Gastrocnemius medialis (tissue), 4 donors: Measurements from ENCODE around the gene TEX13C. TPM values are rescaled to one million over a fixed set of nuclear protein-coding genes. Genes with fewer than 3 reads are reported as not detected.

ENCODE experiments used
- ATAC-seq, 2 donors: fragments of 150-250 bp; one replicate each; pipeline ENCODE4 v1.9.1; 2016
- DNase-seq, 2 donors: peaks; one replicate each; pipeline ENCODE4 v3.0.0-alpha.2; 2019
- H3K27ac ChIP-seq, 4 donors: fragments of 200-600 bp; sonication (generic); 1 replicate in 1 of 4; 2 replicates in 3 of 4; pipeline ENCODE4 v1.5.1; 2016 to 2018; ENCODE audit warnings: mild to moderate bottlenecking in 2 of 4, moderate library complexity in 1 of 4
- H3K27me3 ChIP-seq, 3 donors: fragments of 200-600 bp; sonication (generic) in 2 of 3; 1 replicate in 1 of 3; 2 replicates in 2 of 3; pipeline versions ENCODE4 v1.5.1 to v1.6.0; 2016 to 2019; ENCODE audit warnings: mild to moderate bottlenecking in 1 of 3, moderate library complexity in 1 of 3
- H3K36me3 ChIP-seq, 2 donors: fragments of 200-600 bp; sonication (generic) in 1 of 2; one replicate each; pipeline ENCODE4 v1.5.1; 2017 to 2018
- H3K4me1 ChIP-seq, 2 donors: fragments of 200-600 bp; sonication (generic) in 1 of 2; one replicate each; pipeline ENCODE4 v1.5.1; 2016 to 2017; ENCODE audit warnings: mild to moderate bottlenecking in 2 of 2
- H3K4me3 ChIP-seq, 4 donors: fragments of 200-600 bp; sonication (generic) in 3 of 4; 1 replicate in 1 of 4; 2 replicates in 3 of 4; pipeline ENCODE4 v1.5.1; 2016 to 2019; ENCODE audit warnings: mild to moderate bottlenecking in 2 of 4
- H3K9me3 ChIP-seq, 3 donors: fragments of 200-600 bp; sonication (generic) in 2 of 3; 1 replicate in 1 of 3; 2 replicates in 2 of 3; pipeline ENCODE4 v1.5.1; 2016 to 2019
- POLR2A ChIP-seq, 2 donors: fragments of 450-650 bp; IDR thresholded peaks; one replicate each; pipeline ENCODE4 v1.6.1; 2017; ENCODE audit warnings: antibody characterized with exemption in 2 of 2, mild to moderate bottlenecking in 2 of 2, moderate library complexity in 2 of 2
- in situ Hi-C, 4 donors: fragments of 200-750 bp; cut with MboI; loops; one replicate each; pipeline versions ENCODE4 v1.15.0 to v1.8.0; 2017; ENCODE audit warnings: low sequenced_read_pairs in 4 of 4
- intact Hi-C: fragments of 100-400 bp; cut with DNase I; formaldehyde crosslinking; loops from one replicate; pipeline ENCODE4 v1.15.1; 2023; ENCODE audit warnings: low total_unique reads
- total RNA-seq, 4 donors: library from RNA; depleted of rRNA; stranded (reverse); fragments of >200 nt; gene quantifications; one replicate each; pipeline versions ENCODE4 v1.1.0 to v1.2.3, GENCODE V29; 2016
- TF ChIP-seq, protein P1 (sequence below), 5 experiments: fragments of 450-650 bp in 3 of 5; fragments of 200-600 bp in 2 of 5; sonication (generic) in 2 of 5; IDR thresholded peaks in 4 of 5; conservative IDR thresholded peaks in 1 of 5; 1 replicate in 4 of 5; 2 replicates in 1 of 5; pipeline ENCODE4 v1.5.1; 2016 to 2019; ENCODE audit warnings: antibody characterized with exemption in 5 of 5, mild to moderate bottlenecking in 3 of 5, moderate library complexity in 3 of 5

Gene TEX13C
- total RNA-seq, 4 donors from 2014 or later, result not detected

- H3K4me3 ChIP-seq, result no peak overlapping the region
- H3K36me3 ChIP-seq, result no peaks in the 10 kb centered on the region
- in situ Hi-C loops (no loop called here), intact Hi-C loops (no loop called here)
- DNase-seq (no peak), ATAC-seq (no peak)
- TF ChIP-seq, protein P1, sequence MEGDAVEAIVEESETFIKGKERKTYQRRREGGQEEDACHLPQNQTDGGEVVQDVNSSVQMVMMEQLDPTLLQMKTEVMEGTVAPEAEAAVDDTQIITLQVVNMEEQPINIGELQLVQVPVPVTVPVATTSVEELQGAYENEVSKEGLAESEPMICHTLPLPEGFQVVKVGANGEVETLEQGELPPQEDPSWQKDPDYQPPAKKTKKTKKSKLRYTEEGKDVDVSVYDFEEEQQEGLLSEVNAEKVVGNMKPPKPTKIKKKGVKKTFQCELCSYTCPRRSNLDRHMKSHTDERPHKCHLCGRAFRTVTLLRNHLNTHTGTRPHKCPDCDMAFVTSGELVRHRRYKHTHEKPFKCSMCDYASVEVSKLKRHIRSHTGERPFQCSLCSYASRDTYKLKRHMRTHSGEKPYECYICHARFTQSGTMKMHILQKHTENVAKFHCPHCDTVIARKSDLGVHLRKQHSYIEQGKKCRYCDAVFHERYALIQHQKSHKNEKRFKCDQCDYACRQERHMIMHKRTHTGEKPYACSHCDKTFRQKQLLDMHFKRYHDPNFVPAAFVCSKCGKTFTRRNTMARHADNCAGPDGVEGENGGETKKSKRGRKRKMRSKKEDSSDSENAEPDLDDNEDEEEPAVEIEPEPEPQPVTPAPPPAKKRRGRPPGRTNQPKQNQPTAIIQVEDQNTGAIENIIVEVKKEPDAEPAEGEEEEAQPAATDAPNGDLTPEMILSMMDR (IDR thresholded peaks at IDR 0.05 in 4 of 5, conservative IDR thresholded peaks at IDR 0.05 in 1 of 5), result no peak
- TF ChIP-seq POLR2A (IDR thresholded peaks at IDR 0.05), result no peak
- H3K27ac ChIP-seq, result no peak overlapping the region
- no peaks in the 10 kb centered on the region for H3K4me1 ChIP-seq
- no peaks in the 10 kb centered on the region for H3K27me3 ChIP-seq
- H3K9me3 ChIP-seq, result no peaks in the 10 kb centered on the region
These were observed 8.2 kb downstream of the TEX13C start for GRCh38 chrX:125327891-125328290.

DNA sequence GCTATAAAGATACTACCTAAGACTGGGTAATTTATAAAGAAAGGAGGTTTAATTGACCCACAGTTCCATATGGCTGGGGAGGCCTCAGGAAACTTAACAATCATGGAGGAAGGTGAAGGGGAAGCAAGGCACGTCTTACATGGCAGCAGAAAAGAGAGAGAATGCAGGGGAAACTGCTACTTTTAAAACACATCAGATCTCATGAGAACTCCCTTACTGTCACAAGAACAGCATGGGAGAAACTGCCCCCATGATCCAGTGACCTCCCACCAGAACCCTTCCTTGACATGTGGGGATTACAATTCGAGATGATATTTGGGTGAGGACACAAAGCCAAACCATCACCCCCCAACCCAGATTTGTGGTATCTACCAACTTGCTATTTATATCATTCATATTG lies 13.9 kb downstream of the TEX13C start:
- DNase-seq (no peak), ATAC-seq (no peak)
- in situ Hi-C loops (no loop called here), intact Hi-C loops (no loop called here)
- Histone ChIP-seq H3K36me3 (no peaks in the 10 kb centered on the region), H3K4me1 (no peaks in the 10 kb centered on the region), H3K9me3 (no peaks in the 10 kb centered on the region), H3K27ac (no peak overlapping the region), H3K4me3 (no peak overlapping the region), H3K27me3 (no peaks in the 10 kb centered on the region)
- no peak for TF ChIP-seq POLR2A (IDR thresholded peaks at IDR 0.05)
- TF ChIP-seq, protein P1 (IDR thresholded peaks at IDR 0.05 in 4 of 5, conservative IDR thresholded peaks at IDR 0.05 in 1 of 5), result no peak

DNA sequence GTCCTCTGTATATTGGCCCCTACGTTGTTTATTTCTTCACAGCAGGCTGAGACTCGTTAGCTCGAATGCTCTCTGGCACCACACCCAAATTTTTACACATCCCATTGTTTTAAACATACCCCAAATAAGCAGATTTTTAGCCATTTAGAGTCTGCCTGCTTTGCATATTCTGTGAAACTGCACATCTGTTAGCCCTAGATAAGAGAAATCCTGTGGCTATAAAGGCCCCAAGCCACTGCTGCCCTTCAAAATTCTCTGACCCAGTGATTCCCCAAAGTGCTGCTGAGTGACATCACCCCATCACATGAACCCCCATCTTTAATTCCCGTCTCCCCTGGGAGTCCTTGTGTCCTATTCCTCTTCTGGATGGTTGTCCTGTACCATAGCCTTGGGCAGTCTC lies 20.8 kb downstream of the TEX13C start:
- ATAC-seq, result no peak
- H3K4me1 ChIP-seq, result no peaks in the 10 kb centered on the region
- intact Hi-C loops (no loop called here), in situ Hi-C loops (no loop called here)
- no peak overlapping the region for H3K27ac ChIP-seq
- DNase-seq, result no peak
- TF ChIP-seq, protein P1 (IDR thresholded peaks at IDR 0.05 in 4 of 5, conservative IDR thresholded peaks at IDR 0.05 in 1 of 5), result no peak
- TF ChIP-seq POLR2A (IDR thresholded peaks at IDR 0.05), result no peak
- no peaks in the 10 kb centered on the region for H3K27me3 ChIP-seq
- H3K4me3 ChIP-seq, result no peak overlapping the region
- H3K9me3 ChIP-seq, result no peaks in the 10 kb centered on the region
- no peaks in the 10 kb centered on the region for H3K36me3 ChIP-seq

- TF ChIP-seq, protein P1 (IDR thresholded peaks at IDR 0.05 in 4 of 5, conservative IDR thresholded peaks at IDR 0.05 in 1 of 5), result no peak
- TF ChIP-seq POLR2A (IDR thresholded peaks at IDR 0.05), result no peak
- H3K36me3 ChIP-seq, result no peaks in the 10 kb centered on the region
- intact Hi-C loops (no loop called here), in situ Hi-C loops (no loop called here)
- DNase-seq (no peak), ATAC-seq (no peak)
- H3K27ac ChIP-seq, result no peak overlapping the region
- H3K9me3 ChIP-seq, result no peaks in the 10 kb centered on the region
- no peaks in the 10 kb centered on the region for H3K4me1 ChIP-seq
- no peaks in the 10 kb centered on the region for H3K27me3 ChIP-seq
- no peak overlapping the region for H3K4me3 ChIP-seq
These were observed 54.5 kb downstream of the TEX13C start for GRCh38 chrX:125374169-125374568.
